HG03280 (cell line): ENCODE results near the gene SH3GL2.

Source experiments
- ATAC-seq: cut with Tn5 transposase; IDR thresholded peaks from one replicate; pipeline ENCODE4 v1.9.1; 2021; ENCODE audit warnings: mild to moderate bottlenecking, moderate library complexity; ENCODE audit not compliant: unreplicated experiment

The SH3GL2 gene

DNA sequence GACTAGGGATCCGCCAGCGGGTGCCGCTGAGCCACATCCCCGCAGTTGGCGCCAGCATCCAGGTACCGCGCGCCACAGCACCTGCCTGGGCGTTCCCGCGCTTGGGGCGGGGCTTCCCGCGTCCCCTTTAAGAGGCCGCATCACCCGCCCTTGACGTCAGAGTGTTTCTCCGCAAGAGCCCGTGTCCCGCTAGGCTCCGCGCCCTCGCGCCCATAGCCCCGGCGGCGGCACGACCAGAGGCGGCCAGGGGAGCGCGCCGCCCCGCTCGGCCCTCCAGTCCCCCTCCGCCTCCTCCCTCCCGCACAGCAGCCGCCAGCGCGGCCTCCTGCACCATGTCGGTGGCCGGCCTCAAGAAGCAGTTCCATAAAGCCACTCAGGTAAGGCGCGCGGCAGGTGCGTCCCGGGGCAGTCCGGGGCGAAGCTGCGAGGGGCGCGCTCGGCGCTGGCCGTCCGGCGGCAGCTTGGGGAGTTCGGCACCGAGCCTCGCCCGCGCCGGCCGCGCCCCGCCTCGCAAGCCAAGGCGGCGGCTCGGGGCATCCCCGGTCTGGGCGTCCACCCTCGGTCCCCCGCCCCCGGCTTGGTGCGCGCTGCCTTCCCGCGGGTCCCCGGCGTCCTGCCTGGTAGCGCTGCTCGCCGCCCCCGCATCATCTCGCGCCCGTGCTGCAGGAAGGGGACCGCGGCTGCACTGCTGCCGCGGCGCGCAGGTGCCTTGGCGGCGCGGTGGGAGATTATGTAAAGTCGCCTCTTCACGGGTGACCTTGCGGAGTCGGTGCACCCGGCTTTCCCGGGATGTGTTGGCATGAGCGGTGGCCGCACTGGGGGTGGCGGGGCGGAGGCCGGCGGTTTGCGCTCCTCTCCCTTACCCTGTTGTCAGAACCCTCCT lies at the start of gene SH3GL2:
Gene SH3GL2 (plus strand): TSS at position 156 of the 883 bp plus-strand sequence.
- ATAC-seq = peak; percentile 70

DNA sequence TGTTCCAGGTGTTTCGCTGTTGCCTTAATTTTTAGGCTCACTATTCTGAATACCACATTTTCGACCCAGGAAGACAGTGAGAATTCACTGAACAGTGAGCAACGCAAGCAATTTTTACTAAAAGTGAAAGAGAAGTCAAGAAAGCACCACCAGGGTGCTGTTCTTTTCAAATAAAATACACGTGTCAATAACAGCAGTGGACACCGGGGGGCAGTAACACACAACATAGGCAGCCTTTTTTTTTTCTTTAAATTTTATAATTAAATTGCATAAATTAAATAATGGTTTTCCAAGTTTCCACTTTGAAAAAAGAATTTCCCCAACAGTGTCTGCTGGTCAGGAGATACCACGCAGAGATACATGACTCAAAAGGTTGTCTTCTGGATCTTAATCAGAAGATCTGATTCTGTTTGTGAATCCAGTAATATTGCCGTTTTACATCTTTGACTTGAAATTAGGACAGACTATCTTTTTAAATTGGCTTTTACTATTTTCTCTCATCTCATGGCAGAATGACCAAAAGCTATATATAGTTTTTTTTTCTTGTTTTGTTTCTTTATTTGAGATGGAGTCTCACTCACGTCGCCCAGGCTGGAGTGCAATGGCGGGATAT lies 47.1 kb upstream of the SH3GL2 start:
- ATAC-seq = peak; percentile 93

DNA sequence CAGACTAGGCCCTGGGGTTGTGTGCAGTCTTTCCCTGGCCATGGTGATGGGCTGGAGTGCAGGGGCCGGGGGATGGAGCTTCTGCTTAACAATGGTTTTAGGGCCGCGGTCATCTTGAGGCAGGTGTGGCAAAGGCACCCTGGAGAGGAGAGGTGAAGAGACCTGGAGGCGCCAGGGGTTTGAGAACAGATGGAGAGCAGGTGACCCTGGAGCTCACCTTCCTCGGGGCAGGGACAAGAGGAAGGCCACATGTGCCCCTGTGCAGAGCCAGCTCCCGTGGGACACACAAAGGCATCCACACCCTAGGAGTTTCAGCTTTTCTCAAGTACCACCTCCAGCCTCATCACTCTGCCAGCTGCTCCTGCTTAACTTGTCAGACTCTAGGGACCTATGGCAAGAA lies 46.4 kb upstream of the SH3GL2 start:
- no peak for ATAC-seq

DNA sequence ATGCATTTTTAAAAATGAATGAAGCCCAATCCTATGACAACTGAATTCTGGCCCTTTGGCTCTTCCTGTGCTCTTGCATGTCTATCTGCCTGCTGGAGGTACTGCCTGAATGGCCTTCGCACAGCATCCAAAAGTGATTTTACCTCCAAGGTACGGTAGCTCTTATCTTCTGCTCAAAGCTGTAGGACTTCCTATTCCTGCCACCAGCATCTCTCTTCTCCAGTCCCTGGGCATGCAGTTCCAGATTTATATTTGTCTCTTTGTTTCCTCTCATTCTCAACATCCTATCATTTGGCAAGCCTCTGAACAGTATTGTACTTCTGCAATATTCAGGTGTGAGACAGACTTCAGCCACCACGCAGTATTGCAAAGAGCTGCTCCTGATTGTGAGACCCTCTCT lies 43.7 kb upstream of the SH3GL2 start:
- ATAC-seq = no peak

DNA sequence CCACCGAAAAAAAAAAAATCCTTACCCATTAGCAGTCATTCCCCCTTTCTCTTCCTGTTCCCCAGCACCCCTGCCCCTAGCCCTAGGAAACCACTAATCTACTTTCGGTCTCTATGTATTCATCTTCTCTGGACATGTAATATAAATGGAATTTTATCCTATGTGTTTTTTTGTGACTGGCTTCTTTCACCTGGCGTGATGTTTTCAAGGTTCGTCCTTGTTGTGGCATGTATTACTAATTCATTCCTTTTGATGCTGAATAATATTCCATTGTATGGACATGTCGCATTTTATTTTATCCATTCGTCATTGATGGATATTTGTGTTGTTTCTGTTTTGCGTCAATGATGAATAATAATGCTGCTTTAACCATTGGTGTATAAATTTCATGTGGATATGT lies 42.8 kb upstream of the SH3GL2 start:
- no peak for ATAC-seq

DNA sequence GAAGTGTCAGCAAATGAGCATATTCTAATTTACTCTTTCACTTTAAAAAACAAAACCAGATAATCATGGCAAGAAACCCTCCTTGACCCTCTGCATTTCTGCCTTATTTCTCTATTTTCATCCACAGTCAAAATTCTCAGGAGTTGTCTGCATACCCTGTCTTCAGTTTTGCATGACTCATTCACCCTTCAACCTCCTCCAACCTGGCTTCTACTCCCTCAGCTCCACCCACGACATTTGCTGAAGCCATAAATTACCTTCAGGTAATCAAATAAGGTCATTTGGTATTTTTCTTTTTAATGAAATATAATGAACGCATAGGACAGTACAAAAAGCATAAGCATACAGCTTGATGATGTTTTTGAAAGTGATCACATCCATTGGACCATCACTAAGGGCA lies 27.8 kb upstream of the SH3GL2 start:
- ATAC-seq = no peak

DNA sequence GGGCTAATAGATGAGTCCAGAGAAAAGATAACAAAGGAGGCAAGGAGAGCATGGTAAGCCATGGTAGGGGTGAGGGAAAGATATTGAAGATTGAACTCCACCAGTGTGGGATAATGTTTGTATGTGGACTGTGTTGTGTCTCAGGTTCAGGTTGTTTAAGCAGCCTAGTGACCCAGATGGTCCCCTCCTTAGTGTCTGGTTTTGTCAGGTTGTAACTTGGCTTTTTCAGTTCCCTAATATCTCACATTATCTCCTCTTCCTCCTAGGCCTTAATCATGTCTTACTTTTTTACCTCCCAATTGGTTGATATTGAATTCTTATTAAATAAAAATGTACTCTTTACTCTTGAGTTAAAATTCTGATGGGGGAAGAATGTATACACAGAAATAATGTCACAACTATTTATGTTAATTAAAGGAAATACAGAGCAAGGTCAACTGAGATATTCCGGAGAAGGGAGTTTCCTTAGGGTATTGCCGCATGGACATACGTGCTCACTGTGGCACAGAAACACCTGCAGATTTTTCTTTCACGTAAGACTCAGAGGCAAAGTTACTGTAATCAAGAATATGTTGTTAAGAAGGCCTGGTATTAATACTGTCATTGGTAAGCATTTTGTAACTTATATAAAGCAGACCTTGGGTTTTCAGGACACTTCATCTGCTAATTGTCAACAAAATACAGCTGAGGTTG lies 23.4 kb upstream of the SH3GL2 start:
- ATAC-seq = no peak

DNA sequence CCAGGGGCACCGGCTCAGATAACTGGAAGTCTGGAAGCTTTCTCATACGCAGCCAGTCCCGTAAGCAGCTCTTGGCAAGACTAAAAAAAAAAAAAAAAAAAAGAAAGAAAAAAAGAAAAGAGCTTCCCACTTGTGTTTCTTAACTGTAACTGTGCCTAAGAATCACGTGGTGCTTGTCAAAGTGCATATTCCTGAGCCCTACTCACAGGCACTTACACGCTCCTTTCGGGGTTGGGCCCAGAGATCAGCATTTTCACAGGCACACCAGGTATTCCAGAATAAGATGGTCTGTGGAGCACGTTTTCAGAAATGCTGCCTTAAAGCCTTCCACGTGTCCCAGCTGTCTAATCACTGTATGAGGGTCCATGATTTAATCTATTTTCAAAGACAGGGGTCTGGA lies 22.6 kb upstream of the SH3GL2 start:
- no peak for ATAC-seq

DNA sequence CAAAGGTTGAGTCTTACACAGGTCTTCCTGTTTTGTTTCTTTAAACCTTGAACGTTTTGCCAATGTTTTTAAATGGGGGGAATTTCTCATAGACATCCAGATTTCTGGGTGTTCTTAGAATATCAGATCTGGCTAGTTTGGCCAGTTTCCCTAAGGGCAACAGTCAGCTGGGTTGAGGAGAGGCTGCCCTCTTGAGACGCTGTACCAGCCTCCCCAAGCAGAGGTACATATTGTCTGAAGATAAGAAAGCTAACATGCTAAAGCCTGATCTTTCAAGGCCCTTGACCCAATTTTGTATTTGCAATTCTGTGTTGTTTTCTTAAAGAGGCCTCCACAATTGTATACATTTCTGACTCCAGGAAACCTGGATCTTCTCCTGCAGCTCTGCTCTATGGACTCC lies 21.9 kb upstream of the SH3GL2 start:
- ATAC-seq = no peak

DNA sequence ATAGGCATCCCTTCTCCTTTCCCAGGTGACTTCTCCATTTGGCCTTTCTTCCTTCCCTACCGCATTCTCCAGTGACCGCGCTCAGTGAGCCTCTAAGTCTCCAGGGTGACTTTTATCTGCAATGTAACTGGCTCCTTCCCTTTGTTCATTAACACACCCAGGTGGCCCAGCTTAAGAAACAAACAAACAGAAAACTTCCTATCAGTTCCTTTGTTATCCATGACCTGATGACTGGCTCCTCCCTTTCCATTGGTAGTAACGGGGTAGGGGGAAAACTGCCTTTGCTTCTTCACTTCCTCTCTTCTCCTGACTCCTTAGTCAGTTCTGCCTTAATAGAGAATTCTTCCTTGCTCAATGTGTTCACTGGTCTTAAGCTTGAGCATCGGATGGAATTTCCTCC lies 7.0 kb upstream of the SH3GL2 start:
- no peak for ATAC-seq

DNA sequence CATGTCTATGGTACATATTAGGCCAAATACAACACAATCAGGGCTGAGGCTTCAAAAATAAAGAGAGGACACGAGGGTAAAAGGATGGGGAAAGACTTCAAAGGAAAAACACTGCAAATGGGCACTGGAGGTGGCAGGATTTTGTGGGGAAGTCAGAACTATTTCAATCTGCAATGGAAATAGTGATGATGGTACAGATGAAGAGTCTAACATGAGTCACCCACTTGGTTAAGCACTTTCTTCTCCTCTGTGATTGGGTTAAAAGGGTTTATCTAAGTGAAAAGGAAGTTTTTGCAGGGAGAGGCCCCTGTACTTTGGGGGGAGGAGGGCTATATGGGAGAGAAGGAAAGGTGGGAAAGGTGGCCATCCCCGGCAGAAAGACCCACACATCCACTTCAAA lies 4.5 kb upstream of the SH3GL2 start:
- ATAC-seq = no peak

DNA sequence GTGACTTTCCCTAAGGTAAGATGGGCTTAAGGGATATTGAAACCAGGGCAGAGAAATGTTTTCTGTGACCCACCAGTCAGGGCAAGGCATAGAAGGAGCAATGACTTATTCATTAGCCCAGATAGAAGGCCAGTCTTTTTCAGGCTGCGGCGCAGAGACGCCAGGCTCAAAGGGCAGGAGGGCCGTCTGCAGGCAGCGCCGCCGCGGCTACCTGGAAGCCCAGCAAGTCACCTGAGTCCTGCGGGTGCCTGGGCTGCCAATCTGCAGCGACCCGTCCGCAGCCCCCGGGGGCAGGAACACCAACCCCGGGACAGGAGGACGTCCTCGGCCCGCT lies 322 bp upstream of the SH3GL2 start:
- ATAC-seq = no peak

DNA sequence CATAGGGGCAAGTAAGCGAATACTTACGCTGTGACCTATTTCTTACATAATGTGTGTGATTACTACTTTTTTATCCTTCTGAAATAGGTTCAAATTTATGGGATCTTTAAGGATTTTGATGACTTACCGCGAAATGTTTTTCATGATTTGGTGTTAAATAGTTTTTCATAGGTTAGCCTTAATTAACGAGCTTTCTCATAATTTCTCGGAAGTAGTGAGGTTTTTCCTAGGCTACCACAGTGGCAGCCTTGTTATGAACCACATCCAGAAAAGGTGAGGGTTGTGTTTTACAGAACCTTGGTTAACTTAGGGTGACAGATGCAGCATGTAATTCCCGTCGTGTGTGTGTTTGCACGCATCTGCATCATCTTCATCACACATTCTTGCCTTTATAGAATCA lies 1.3 kb downstream of the SH3GL2 start:
- ATAC-seq = no peak

DNA sequence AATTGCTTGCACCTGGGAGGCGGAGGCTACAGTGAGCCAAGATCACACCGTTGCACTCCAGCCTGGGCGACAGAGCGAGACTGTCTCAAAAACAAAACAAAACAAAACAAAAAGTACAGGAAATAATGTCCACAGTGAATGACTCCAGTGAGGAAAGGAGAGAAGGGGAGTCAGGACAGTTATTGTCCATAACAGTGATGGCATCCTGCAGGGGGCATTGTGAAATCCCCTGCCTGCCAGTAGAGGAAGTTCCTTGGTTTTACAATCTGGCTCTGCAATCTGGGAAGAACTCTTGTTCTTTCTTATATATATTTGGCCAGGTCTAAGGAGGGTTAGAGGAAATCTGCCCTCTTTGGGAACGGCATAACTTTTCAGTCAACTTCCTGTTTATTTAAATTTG lies 8.2 kb downstream of the SH3GL2 start:
- ATAC-seq = no peak

DNA sequence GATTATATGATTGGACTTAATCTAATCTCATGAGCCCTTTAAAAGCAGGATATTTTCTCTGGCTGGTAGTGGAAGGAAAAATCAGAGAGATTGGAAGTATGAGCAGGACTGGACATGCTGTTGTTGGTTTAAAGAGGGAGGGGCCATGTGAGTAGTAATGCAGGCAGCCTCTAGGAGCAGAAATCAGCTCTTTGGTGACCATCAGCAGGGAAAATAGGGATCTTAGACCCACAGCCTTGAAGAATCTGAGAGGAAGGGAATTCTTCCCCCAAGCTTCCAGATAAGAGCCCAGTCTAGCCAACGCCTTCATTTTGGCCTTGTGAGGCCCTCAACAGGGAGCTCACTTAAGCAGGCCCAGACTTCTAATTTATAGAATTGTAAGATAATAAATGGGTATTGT lies 9.5 kb downstream of the SH3GL2 start:
- ATAC-seq = no peak

DNA sequence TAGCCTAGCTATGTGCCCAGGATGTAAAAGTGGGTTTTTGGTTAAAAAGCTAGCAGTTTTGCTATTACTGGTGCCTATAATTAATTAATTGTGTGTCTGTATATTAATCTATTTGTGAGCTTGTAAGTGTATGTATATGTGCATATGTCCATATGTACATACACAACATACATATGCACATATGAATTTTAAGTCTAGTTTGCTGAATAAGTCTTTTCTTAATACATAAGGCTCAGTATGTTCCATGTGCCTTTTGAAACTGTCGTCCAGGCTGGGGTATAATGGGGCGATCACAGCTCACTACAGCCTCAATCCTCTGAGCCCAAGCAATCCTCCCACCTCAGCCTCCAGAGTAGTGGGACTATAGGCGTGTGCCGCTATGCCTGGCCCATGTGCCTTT lies 10.1 kb downstream of the SH3GL2 start:
- no peak for ATAC-seq

DNA sequence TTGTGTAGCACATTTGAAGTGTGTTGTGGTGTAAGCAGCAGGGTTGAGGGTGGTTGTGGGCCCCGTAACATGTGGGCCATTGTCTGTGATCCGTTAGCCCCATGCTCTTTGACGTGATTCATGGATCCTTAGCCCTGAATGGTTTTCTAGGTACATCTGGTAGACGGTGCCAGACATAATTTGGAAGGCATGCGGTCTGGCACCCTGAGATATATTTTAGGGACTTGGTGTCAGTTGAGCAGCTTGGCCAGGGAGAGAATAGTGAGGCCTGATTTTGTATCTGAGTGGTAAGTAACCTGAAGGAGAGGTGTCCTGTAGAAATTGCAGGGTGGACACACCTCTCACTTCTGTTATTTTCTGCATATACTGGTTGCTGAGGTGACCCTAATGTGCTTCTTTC lies 10.9 kb downstream of the SH3GL2 start:
- no peak for ATAC-seq

DNA sequence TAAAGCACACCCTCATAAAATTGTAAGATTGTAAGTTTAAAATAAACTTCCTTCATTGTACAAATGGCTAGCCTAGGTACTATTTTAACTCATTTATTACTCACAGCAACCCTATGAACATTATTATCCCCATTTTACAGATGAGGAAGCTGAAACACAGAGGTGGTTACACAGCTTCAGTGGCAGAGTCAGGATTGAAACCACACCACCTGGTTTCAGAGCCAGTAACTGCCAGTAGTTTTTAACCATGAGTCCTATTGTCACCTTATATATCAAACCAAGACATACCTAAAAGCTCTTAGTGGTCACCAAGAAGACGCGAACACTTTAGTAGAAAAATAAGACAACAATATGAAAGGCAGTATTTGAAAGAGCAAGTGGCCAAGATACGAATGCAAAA lies 16.1 kb downstream of the SH3GL2 start:
- ATAC-seq = no peak

DNA sequence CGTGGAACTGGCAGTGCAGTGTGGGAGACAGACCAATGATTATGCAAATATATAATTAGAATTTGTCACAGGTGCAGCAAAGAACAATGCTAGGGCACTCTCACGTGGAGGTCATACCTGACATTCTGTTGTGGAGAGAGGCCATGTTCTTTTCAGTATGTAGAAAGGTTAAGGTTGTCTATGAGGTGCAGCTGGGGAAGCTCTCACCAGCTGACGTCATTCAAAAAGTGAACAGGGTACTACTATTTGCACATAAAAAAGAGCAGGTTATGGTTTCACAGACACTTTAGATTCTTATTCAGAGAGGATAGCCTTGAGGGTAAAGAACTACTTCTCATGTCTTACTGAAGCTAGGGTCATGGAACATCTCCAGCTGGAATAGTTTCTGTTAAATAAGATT lies 19.1 kb downstream of the SH3GL2 start:
- ATAC-seq = no peak

DNA sequence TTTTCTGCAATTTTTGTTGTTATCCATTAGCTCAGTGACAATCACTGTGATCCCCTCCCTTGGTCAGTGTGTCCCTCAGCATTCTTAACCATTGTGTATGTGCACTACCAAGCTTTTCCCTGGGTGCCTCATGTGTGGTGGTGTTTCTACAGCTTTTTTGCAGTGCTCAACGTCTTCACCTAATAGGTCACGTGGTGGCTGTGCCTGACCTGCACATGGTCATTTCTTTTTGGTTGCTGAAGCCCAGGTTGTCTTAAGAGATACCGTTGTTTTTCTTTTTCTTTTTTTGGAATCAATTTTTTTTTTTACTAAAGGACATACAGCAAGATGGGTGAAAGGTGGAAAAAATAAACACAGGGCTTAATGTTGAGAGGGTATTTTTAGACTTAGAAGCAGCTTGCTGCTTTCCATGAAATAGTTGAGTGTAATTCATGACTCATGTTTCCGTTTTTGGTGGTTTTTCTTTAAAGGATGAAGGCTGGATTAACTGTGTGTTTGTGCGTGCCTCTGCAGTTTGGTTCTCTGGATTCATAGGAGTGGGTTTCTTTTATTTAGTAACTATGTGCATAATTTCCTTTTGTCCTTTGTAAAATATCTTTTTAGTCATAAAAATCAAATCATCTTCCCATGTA lies 22.2 kb downstream of the SH3GL2 start:
- ATAC-seq = no peak

DNA sequence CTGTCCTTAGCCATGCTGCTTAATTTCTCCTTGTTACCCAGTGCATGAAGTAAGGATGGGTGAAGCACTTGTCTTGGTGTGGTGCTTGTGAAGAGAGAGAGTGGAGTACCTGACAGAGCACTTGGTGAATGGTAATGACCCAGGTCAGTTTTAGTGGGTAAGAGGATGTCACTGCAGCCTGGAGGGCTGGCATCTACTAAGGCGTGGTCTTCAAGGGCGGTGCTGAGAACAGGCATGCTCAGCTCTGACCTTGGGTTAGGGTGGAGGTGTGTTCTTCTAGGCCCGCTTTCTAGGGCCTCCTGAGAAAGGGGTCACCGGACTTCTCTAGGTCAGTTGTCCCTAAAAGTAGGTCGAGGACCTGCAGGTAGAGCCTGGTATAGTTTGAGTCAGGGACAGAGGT lies 25.7 kb downstream of the SH3GL2 start:
- no peak for ATAC-seq
